GM12892 (cell line): ENCODE measurements around the gene DDR1.
A peak's percentile ranks its signal among the peaks of the same experiment; 100 is the strongest.
"Not testable (repeated sequence)": the region's sequence is repeated elsewhere in the genome, so short reads cannot be mapped to it uniquely, and the experiment has no call there.

ENCODE experiments used
- DNase-seq: peaks from one replicate; pipeline ENCODE4 v3.0.0; 2011; ENCODE audit not compliant: insufficient read length
- FAIRE-seq: peaks from 2 replicates; lab custom pipeline; 2011; peaks lifted over from hg19 to GRCh38; lab: Jason Lieb, UNC
- POLR2A ChIP-seq: IDR thresholded peaks from 2 replicates; pipeline ENCODE4 v1.6.1; 2011; ENCODE audit warnings: low read depth, low read length, control low read depth
- POLR2AphosphoS5 ChIP-seq: IDR thresholded peaks from 2 replicates; pipeline ENCODE4 v1.6.1; 2011; ENCODE audit warnings: low read depth, low read length, control low read depth
- TAF1 ChIP-seq: IDR thresholded peaks from 2 replicates; pipeline ENCODE4 v1.6.1; 2011; ENCODE audit warnings: low read depth, mild to moderate bottlenecking, control low read depth, low read length, borderline replicate concordance

The DDR1 gene

DNA sequence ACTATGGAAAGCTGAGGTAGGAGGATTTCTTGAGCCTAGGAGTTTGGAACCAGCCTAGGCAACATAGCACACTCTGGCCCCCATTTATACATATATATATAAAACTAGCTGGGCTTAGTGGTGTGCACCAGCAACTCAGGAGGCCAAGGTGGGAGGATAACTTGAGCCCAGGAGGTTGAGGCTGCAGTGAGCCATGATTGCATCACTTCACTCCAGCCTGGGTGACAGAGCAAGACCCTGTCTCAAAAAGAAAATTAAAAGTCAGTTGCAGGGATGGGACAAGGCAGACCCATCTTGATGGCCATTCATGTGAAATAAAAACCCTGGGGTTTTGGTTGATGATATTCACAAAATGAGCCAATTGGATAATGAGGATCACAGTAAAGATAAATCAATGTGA is 17.1 kb downstream of the DDR1 start:
- TF ChIP-seq TAF1: no peak
- TF ChIP-seq POLR2AphosphoS5: no peak
- TF ChIP-seq POLR2A: no peak
- DNase-seq: no peak
- FAIRE-seq: no peak

DNA sequence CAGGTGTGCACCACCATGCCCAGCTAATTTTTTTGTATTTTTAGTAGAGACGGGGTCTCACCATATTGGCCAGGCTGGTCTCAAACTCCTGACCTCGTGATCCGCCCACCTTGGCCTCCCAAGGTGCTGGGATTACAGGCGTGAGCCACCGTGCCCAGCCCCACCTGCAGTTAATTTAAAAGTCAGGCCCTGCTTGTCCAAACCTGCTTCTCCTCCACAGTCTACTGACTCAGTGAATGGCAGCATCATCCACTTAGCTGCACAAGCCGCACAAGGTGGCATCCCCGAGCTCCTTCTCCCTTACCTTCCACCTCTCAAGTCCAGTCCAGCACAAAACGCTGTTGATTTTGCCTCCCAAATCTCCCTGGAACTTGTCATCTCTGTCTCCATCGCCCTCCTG is 17.9 kb downstream of the DDR1 start:
- FAIRE-seq, DNase-seq: not testable (repeated sequence)

GRCh38 chr6:30902709-30903108 is 18.4 kb downstream of the DDR1 start:
- TF ChIP-seq POLR2A (no peak), POLR2AphosphoS5 (no peak), TAF1 (no peak)
- no peak for DNase-seq
- no peak for FAIRE-seq

DNA sequence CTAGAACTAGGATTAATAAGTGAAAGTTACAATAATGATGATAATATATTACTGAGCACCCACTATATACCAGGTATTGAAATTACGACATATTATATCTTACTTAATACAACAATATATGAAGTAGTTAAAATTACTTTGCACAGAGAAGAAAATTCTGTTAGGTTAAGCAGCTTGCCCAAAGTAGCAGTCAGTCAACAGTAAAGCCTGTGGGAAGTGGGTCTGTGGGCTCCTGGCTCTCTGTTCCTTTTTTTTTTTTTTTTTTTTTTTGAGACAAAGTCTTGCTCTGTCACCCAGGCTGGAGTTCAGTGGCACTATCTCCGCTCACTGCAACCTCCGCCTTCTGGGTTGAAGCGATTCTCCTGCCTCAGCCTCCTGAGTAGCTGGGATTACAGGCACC is 18.9 kb downstream of the DDR1 start:
- TF ChIP-seq TAF1 (no peak), POLR2A (no peak), POLR2AphosphoS5 (no peak)
- DNase-seq (no peak), FAIRE-seq (no peak)

DNA sequence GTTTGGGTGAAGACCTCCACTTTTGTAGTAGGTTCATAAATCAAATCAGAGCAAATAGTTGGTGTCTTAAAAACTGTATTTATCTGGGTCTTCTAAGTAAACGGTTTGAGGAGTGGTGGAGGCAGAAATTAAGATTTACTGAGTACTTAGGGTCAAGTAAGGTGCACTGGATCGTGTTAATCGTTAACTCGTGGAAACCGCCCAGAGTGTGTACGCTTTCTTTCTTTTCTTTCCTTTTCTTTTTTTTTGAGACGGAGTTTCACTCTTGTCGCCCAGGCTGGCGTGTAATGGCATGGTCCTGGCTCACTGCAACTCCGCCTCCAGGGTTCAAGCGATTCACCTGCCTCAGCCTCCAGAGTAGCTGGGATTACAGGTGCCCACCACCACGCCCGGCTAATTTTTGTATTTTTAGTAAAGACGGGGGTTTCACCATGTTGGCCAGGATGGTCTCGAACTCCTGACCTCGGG is 23.0 kb downstream of the DDR1 start:
- DNase-seq, FAIRE-seq: not testable (repeated sequence)

- TF ChIP-seq POLR2A (peak; percentile 47; the same call in 1 of the 2 replicates), POLR2AphosphoS5 (no peak)
- peak; percentile 88 for DNase-seq
- FAIRE-seq: peak; percentile 96
Measured at GRCh38 chr6:30907758-30908591, 23.7 kb downstream of the DDR1 start, which contains the start of gene GTF2H4. GTF2H4 (plus strand) TSS chr6:30908207.

DNA sequence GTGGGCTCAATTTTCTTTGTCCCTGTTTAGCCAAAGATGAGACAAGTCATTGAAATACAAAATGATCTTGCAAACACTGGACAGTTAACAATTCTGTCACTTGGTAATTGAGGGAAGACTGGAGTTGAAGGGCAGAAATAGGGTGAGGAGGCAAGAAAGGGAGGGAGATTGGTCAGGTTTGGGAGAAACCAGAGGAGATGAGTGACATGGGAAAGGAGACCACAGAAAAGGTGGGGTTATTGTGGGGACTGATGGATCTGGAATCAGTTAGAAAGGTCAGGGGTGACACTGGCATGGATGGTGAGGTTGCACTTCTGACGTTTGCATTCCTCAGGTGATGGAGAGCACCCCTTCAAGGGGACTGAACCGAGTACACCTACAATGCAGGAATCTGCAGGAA is 24.4 kb downstream of the DDR1 start:
- FAIRE-seq: no peak
- TF ChIP-seq TAF1 (no peak), POLR2AphosphoS5 (no peak), POLR2A (no peak)
- no peak for DNase-seq

GRCh38 chr6:30910473-30910872 is 26.2 kb downstream of the DDR1 start:
- FAIRE-seq, DNase-seq: not testable (repeated sequence)

GRCh38 chr6:30912746-30913520 is 28.6 kb downstream of the DDR1 start:
- DNase-seq (no peak), FAIRE-seq (no peak)
- TF ChIP-seq POLR2AphosphoS5: no peak

DNA sequence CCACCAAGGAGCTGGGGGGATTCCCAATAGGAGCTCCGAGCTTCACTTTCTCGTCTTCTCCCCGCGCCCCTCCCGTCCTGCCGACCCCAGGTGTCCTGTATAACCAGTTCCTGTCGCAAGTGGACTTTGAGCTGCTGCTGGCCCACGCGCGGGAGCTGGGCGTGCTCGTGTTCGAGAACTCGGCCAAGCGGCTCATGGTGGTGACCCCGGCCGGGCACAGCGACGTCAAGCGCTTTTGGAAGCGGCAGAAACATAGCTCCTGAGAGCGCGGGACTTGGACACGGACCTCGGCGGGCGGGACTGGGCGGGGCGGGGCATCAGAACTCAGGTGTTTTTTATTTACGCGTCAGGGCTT is 29.4 kb downstream of the DDR1 start:
- TF ChIP-seq POLR2AphosphoS5: no peak
- no peak for TF ChIP-seq POLR2A
- no peak for TF ChIP-seq TAF1
- no peak for FAIRE-seq
- DNase-seq: no peak

- TF ChIP-seq POLR2A (peak; percentile 78; the same call in 1 of the 2 replicates), POLR2AphosphoS5 (peak; percentile 47; the same call in 1 of the 2 replicates), TAF1 (no peak)
- FAIRE-seq: peak; percentile 95
- DNase-seq: peak; percentile 98
Measured at GRCh38 chr6:30914076-30914853, 29.9 kb downstream of the DDR1 start, which contains the start of gene VARS2. VARS2 (plus strand) TSS chr6:30914238; CDS start chr6:30914837, 599 bp downstream.
